Uterus (tissue), 4 donors: ENCODE data around the gene FSTL3. TPM values are rescaled to one million over a fixed set of nuclear protein-coding genes. Genes with fewer than 3 reads are reported as not detected.

ENCODE experiments used
- DNase-seq, 2 donors: peaks; one replicate each; pipeline ENCODE4 v3.0.0-alpha.2; 2019 to 2020
- H3K27ac ChIP-seq, 2 donors: fragments of 200-600 bp; sonication (generic); 1 replicate in 1 of 2; 2 replicates in 1 of 2; pipeline ENCODE4 v1.5.1; 2016 to 2018
- H3K27me3 ChIP-seq, 2 donors: fragments of 200-600 bp; sonication (generic); one replicate each; pipeline ENCODE4 v1.5.1; 2018 to 2019; ENCODE audit warnings: control low read depth in 1 of 2
- H3K36me3 ChIP-seq, 2 donors: fragments of 200-600 bp; sonication (generic); one replicate each; pipeline ENCODE4 v1.5.1; 2019; ENCODE audit warnings: control low read depth in 1 of 2
- H3K4me1 ChIP-seq, 2 donors: fragments of 200-600 bp; sonication (generic); one replicate each; pipeline ENCODE4 v1.5.1; 2018 to 2019; ENCODE audit warnings: control low read depth in 1 of 2
- H3K4me3 ChIP-seq, 2 donors: fragments of 200-600 bp; sonication (generic); 1 replicate in 1 of 2; 2 replicates in 1 of 2; pipeline ENCODE4 v1.5.1; 2018 to 2019; ENCODE audit warnings: mild to moderate bottlenecking in 1 of 2
- H3K9me3 ChIP-seq, 2 donors: fragments of 200-600 bp; sonication (generic); one replicate each; pipeline ENCODE4 v1.5.1; 2019; ENCODE audit warnings: control low read depth in 1 of 2
- CTCF ChIP-seq, 4 experiments: fragments of 200-600 bp in 2 of 4; fragments of 450-650 bp in 2 of 4; sonication (generic) in 2 of 4; IDR thresholded peaks; one replicate each; pipeline ENCODE4 v1.5.1; 2016 to 2019; ENCODE audit warnings: antibody characterized with exemption in 4 of 4, mild to moderate bottlenecking in 2 of 4, moderate library complexity in 1 of 4
- POLR2A ChIP-seq, 2 donors: fragments of 450-650 bp; IDR thresholded peaks; one replicate each; pipeline ENCODE4 v1.6.1; 2016; ENCODE audit warnings: antibody characterized with exemption in 2 of 2, mild to moderate bottlenecking in 1 of 2, moderate library complexity in 1 of 2
- intact Hi-C: fragments of 100-400 bp; cut with DNase I; formaldehyde crosslinking; loops from one replicate; pipeline ENCODE4 v1.15.1; 2023; ENCODE audit warnings: low total_unique reads
- total RNA-seq, 4 donors: library from RNA; depleted of rRNA in 3 of 4; stranded (reverse); fragments of >200 nt in 3 of 4; gene quantifications; one replicate each; pipeline versions ENCODE4 v1.1.0 to v1.2.4, GENCODE V29; 2014 to 2023
- donor health status: DM: yes; HTN: yes; CAD: no.

FSTL3 gene
- total RNA-seq, 4 donors from 2014 or later = 25.3 to 71.7 (median 37.3) TPM

- no peak overlapping the region for H3K27ac ChIP-seq
Observed at GRCh38 chr19:704447-704741, 28.2 kb downstream of the FSTL3 start.

GRCh38 chr19:708154-709143 is 32.3 kb downstream of the FSTL3 start, which contains the start of gene PALM:
PALM (plus strand) TSS chr19:708935; CDS start chr19:709147, 212 bp downstream.
- Histone ChIP-seq H3K4me1 (peaks cover 0 to 3% of the 10 kb centered on the region in 2 donors), H3K27ac (peak within 1 kb of the TSS; percentile 88)
- intact Hi-C loops = no loop called here

More at GRCh38 chr19:704447-704741, 28.2 kb downstream of the FSTL3 start:
- intact Hi-C loops = no loop called here
- Histone ChIP-seq H3K27me3 (no peaks in the 10 kb centered on the region), H3K36me3 (no peaks in the 10 kb centered on the region), H3K4me3 (no peak overlapping the region), H3K4me1 (no peaks in the 10 kb centered on the region), H3K9me3 (no peaks in the 10 kb centered on the region)
- TF ChIP-seq CTCF (IDR thresholded peaks at IDR 0.05) (no peak), POLR2A (IDR thresholded peaks at IDR 0.05) (no peak)
- no peak for DNase-seq

GRCh38 chr19:709196-709964 is 33.2 kb downstream of the FSTL3 start:
- no peak for DNase-seq
- TF ChIP-seq CTCF (IDR thresholded peaks at IDR 0.05) = no peak
- TF ChIP-seq POLR2A (IDR thresholded peaks at IDR 0.05) = no peak
- no peaks in the 10 kb centered on the region for H3K9me3 ChIP-seq
- no peaks in the 10 kb centered on the region for H3K27me3 ChIP-seq
- H3K4me3 ChIP-seq = peak overlapping the region; percentile 48 to 90
- intact Hi-C loops = no loop called here
- H3K27ac ChIP-seq = peak overlapping the region; percentile 88
- H3K4me1 ChIP-seq = peaks cover 0 to 3% of the 10 kb centered on the region in 2 donors
- H3K36me3 ChIP-seq = no peaks in the 10 kb centered on the region

More at GRCh38 chr19:708154-709143, 32.3 kb downstream of the FSTL3 start, which contains the start of gene PALM:
- Histone ChIP-seq H3K27me3 (no peaks in the 10 kb centered on the region), H3K36me3 (no peaks in the 10 kb centered on the region), H3K9me3 (no peaks in the 10 kb centered on the region), H3K4me3 (peak within 1 kb of the TSS; percentile 48 to 90)
- TF ChIP-seq POLR2A (IDR thresholded peaks at IDR 0.05) = no peak
- peak in 1 of 4 experiments; percentile 62 for TF ChIP-seq CTCF (IDR thresholded peaks at IDR 0.05)
- peak in 1 of 2 donors; percentile 47 for DNase-seq

- H3K27me3 ChIP-seq = no peaks in the 10 kb centered on the region
- no peaks in the 10 kb centered on the region for H3K9me3 ChIP-seq
- H3K4me1 ChIP-seq = peaks cover 0 to 3% of the 10 kb centered on the region in 2 donors
- peak in 1 of 2 donors; percentile 55 for DNase-seq
- TF ChIP-seq POLR2A (IDR thresholded peaks at IDR 0.05) (peak in 1 of 2 donors; percentile 20), CTCF (IDR thresholded peaks at IDR 0.05) (no peak)
- peak overlapping the region; percentile 48 to 90 for H3K4me3 ChIP-seq
- H3K27ac ChIP-seq = peak overlapping the region; percentile 88
- intact Hi-C loops = no loop called here
- H3K36me3 ChIP-seq = no peaks in the 10 kb centered on the region
Observed at GRCh38 chr19:709965-710571, 33.9 kb downstream of the FSTL3 start.
